Lung (tissue), 12 donors: ENCODE results near the gene GABRR3. TPM values are rescaled to one million over a fixed set of nuclear protein-coding genes. Genes with fewer than 3 reads are reported as not detected.

ENCODE experiments used
- ATAC-seq: fragments of 200-7000 bp; cut with Tn5 transposase; one replicate; pipeline ENCODE4 v1.9.1; 2020; ENCODE audit warnings: moderate number of reproducible peaks; ENCODE audit not compliant: insufficient read depth, low FRiP score
- DNase-seq, 3 donors: peaks; one replicate each; pipeline ENCODE4 v3.0.0-alpha.2; 2013 to 2017
- H3K27ac ChIP-seq, 2 donors: one replicate each; pipeline ENCODE4 v1.5.1; 2013; ENCODE audit warnings: mild to moderate bottlenecking in 2 of 2, moderate library complexity in 2 of 2, control low read depth in 1 of 2, inconsistent platforms in 1 of 2, low read depth in 1 of 2, low read length in 1 of 2
- H3K27me3 ChIP-seq, 3 donors: one replicate each; pipeline ENCODE4 v1.5.1; 2013; ENCODE audit warnings: low read length in 2 of 3; ENCODE audit not compliant: control insufficient read depth in 3 of 3, insufficient read depth in 3 of 3
- H3K36me3 ChIP-seq, 4 donors: one replicate each; pipeline ENCODE4 v1.5.1; 2013; ENCODE audit warnings: low read length in 4 of 4, mild to moderate bottlenecking in 1 of 4, moderate library complexity in 1 of 4; ENCODE audit not compliant: control insufficient read depth in 4 of 4, insufficient read depth in 4 of 4
- H3K4me1 ChIP-seq, 5 donors: one replicate each; pipeline ENCODE4 v1.5.1; 2013; ENCODE audit warnings: low read length in 5 of 5, mild to moderate bottlenecking in 2 of 5, moderate library complexity in 1 of 5; ENCODE audit not compliant: control insufficient read depth in 5 of 5, insufficient read depth in 5 of 5
- H3K4me3 ChIP-seq: one replicate; pipeline ENCODE4 v1.5.1; 2013; ENCODE audit warnings: mild to moderate bottlenecking, control low read depth, moderate library complexity
- H3K9ac ChIP-seq, 2 donors: one replicate each; pipeline ENCODE4 v1.5.1; 2013; ENCODE audit warnings: low read length in 2 of 2, control low read depth in 1 of 2; ENCODE audit not compliant: insufficient read depth in 1 of 2
- H3K9me3 ChIP-seq, 4 donors: one replicate each; pipeline ENCODE4 v1.5.1; 2013; ENCODE audit warnings: low read length in 3 of 4, mild to moderate bottlenecking in 1 of 4, moderate library complexity in 1 of 4; ENCODE audit not compliant: control insufficient read depth in 4 of 4, insufficient read depth in 3 of 4
- WGBS, 2 donors: extraction: QIAGEN DNeasy Blood & Tissue Kit; methylation state at CpG; one replicate each; pipeline ENCODE4 v1.1.7; 2013; 5-methylcytosine and 5-hydroxymethylcytosine counted together
- polyA plus RNA-seq, 2 donors: library from polyadenylated mRNA; stranded (reverse); fragments of 200-250 nt; gene quantifications; one replicate each; pipeline ENCODE4 v1.2.1, GENCODE V29; 2013
- total RNA-seq, 2 donors: library from RNA; depleted of rRNA in 1 of 2; stranded (reverse); fragments of >200 nt in 1 of 2; gene quantifications; one replicate each; pipeline ENCODE4 v1.2.1, GENCODE V29; 2014 to 2021
- TF ChIP-seq, protein P1 (sequence below): IDR thresholded peaks from 2 replicates; pipeline ENCODE4 v1.5.1; 2012; ENCODE audit warnings: mild to moderate bottlenecking; ENCODE audit errors: control extremely low read depth, extremely low read depth
- donor health status: control.
- donor health status: control.
- donor health status: Bipolar disorder and iron deficiency.
- donor health status: healthy.
- donor health status: DM: yes; HTN: yes; CAD: no.

Gene GABRR3
- total and polyA plus RNA-seq, 4 donors, result 0.09 TPM; not detected in 3

- Histone ChIP-seq H3K27me3 (no peaks in the 10 kb centered on the region), H3K4me3 (peak within 1 kb of the TSS; percentile 83), H3K27ac (peak within 1 kb of the TSS; percentile 80 to 93), H3K36me3 (peaks cover 0 to 2% (median under 1%) of the 10 kb centered on the region in 4 donors), H3K4me1 (peaks cover 0 to 37% (median 0%) of the 10 kb centered on the region in 5 donors), H3K9me3 (peaks cover 0 to 2% (median 0%) of the 10 kb centered on the region in 4 donors), H3K9ac (peak within 1 kb of the TSS; percentile 65 to 79)
- TF ChIP-seq, protein P1, sequence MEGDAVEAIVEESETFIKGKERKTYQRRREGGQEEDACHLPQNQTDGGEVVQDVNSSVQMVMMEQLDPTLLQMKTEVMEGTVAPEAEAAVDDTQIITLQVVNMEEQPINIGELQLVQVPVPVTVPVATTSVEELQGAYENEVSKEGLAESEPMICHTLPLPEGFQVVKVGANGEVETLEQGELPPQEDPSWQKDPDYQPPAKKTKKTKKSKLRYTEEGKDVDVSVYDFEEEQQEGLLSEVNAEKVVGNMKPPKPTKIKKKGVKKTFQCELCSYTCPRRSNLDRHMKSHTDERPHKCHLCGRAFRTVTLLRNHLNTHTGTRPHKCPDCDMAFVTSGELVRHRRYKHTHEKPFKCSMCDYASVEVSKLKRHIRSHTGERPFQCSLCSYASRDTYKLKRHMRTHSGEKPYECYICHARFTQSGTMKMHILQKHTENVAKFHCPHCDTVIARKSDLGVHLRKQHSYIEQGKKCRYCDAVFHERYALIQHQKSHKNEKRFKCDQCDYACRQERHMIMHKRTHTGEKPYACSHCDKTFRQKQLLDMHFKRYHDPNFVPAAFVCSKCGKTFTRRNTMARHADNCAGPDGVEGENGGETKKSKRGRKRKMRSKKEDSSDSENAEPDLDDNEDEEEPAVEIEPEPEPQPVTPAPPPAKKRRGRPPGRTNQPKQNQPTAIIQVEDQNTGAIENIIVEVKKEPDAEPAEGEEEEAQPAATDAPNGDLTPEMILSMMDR, result no peak
- 1 to 3% methylated on average over 72 to 82 of the region's 82 CpGs for WGBS, 2 donors
- DNase-seq (peak; percentile 74 to 81 (median 76)), ATAC-seq (peak; percentile 99)
These were observed 63.2 kb downstream of the GABRR3 start, which contains the start of gene RIOX2 for GRCh38 chr3:97971679-97972567. RIOX2 (minus strand) TSS chr3:97972431; CDS start chr3:97967593, 4,838 bp downstream.

GRCh38 chr3:97970956-97971620 lies 64.0 kb downstream of the GABRR3 start:
- peak in 1 of 3 donors; percentile 35 for DNase-seq
- H3K27ac ChIP-seq, result peak overlapping the region in 1 of 2 donors; percentile 93
- no peaks in the 10 kb centered on the region for H3K27me3 ChIP-seq
- 67 to 68% methylated on average over 9 of the region's 9 CpGs for WGBS, 2 donors
- TF ChIP-seq, protein P1, result no peak
- H3K9me3 ChIP-seq, result peaks cover 0 to 2% (median 0%) of the 10 kb centered on the region in 4 donors
- H3K4me1 ChIP-seq, result peaks cover 0 to 37% (median 0%) of the 10 kb centered on the region in 5 donors
- no peak for ATAC-seq
- H3K36me3 ChIP-seq, result peaks cover 0 to 8% (median 3%) of the 10 kb centered on the region in 4 donors
- peak overlapping the region; percentile 65 to 79 for H3K9ac ChIP-seq
- H3K4me3 ChIP-seq, result no peak overlapping the region

- no peak for ATAC-seq
- no peak overlapping the region for H3K4me3 ChIP-seq
- H3K36me3 ChIP-seq, result peaks cover 0 to 8% (median 5%) of the 10 kb centered on the region in 4 donors
- TF ChIP-seq, protein P1, result no peak
- DNase-seq, result peak in 2 of 3 donors; percentile 42 to 58
- WGBS, 2 donors, result 94 to 96% methylated on average over 1 of the region's 1 CpG
- H3K27me3 ChIP-seq, result no peaks in the 10 kb centered on the region
- H3K9ac ChIP-seq, result peak overlapping the region in 1 of 2 donors; percentile 79
- peaks cover 0 to 37% (median 0%) of the 10 kb centered on the region in 5 donors for H3K4me1 ChIP-seq
- H3K9me3 ChIP-seq, result peaks cover 0 to 2% (median 0%) of the 10 kb centered on the region in 4 donors
- H3K27ac ChIP-seq, result no peak overlapping the region
These were observed 65.0 kb downstream of the GABRR3 start for GRCh38 chr3:97970156-97970555.
